IMR-90 (cell line): ENCODE data around the gene ASB7. TPM values are rescaled to one million over a fixed set of nuclear protein-coding genes. Genes with fewer than 3 reads are reported as not detected.

Experiments
- ATAC-seq: fragments of 200-7000 bp; cut with Tn5 transposase; 2 replicates; pipeline ENCODE4 v1.9.1; 2020; ENCODE audit warnings: low read depth, mild to moderate bottlenecking, moderate library complexity
- BruUV-seq: library from RNA; stranded (reverse); fragments of 400-500 nt; replicated peaks from 2 replicates; lab custom pipeline; 2021; lab: Mats Ljungman, UMichigan
- CTCF ChIA-PET: fragments of 300-600 bp; formaldehyde crosslinking; extraction: SDS; loops from one replicate; lab custom pipeline; 2021; ENCODE audit warnings: antibody characterized with exemption; lab: Yijun Ruan, JAX
- POLR2A ChIA-PET: fragments of 300-600 bp; sonication (Branson Sonifier 250); formaldehyde crosslinking; loops from one replicate; lab custom pipeline; 2022; ENCODE audit warnings: antibody characterized with exemption; ENCODE audit not compliant: unreplicated experiment; lab: Charles Lee
- DNase-seq: peaks from one replicate; pipeline ENCODE4 v3.0.0; 2013
- H2AFZ ChIP-seq: replicated peaks from 2 replicates; pipeline ENCODE3; 2013; ENCODE audit warnings: low read length, mild to moderate bottlenecking; ENCODE audit not compliant: poor library complexity
- H2AK5ac ChIP-seq: 2 replicates; pipeline ENCODE4 v1.6.1; 2013; ENCODE audit warnings: low read depth, low read length, inconsistent platforms
- H2AK9ac ChIP-seq: replicated peaks from 2 replicates; pipeline ENCODE3; 2013; ENCODE audit warnings: mild to moderate bottlenecking, low read depth, low read length, moderate library complexity; ENCODE audit not compliant: poor library complexity
- H2BK120ac ChIP-seq: 2 replicates; pipeline ENCODE4 v1.6.1; 2013; ENCODE audit warnings: low read depth, low read length, inconsistent platforms
- H2BK15ac ChIP-seq: 3 replicates; pipeline ENCODE4 v1.6.1; 2013; ENCODE audit warnings: low read depth, low read length, inconsistent platforms
- H2BK20ac ChIP-seq: 2 replicates; pipeline ENCODE4 v1.6.1; 2013; ENCODE audit warnings: low read depth, mild to moderate bottlenecking, inconsistent platforms, low read length, moderate library complexity
- H2BK5ac ChIP-seq: 2 replicates; pipeline ENCODE4 v1.6.1; 2013; ENCODE audit warnings: mild to moderate bottlenecking, low read depth, low read length, inconsistent platforms; ENCODE audit not compliant: poor library complexity, severe bottlenecking
- H3K14ac ChIP-seq: replicated peaks from 2 replicates; pipeline ENCODE4 v1.6.1; 2013; ENCODE audit warnings: low read depth, low read length, inconsistent platforms
- H3K18ac ChIP-seq: 2 replicates; pipeline ENCODE4 v1.6.1; 2013; ENCODE audit warnings: low read depth, low read length, control low read depth
- H3K23ac ChIP-seq: 2 replicates; pipeline ENCODE4 v1.6.1; 2013; ENCODE audit warnings: low read depth, low read length, inconsistent platforms
- H3K27ac ChIP-seq: 2 replicates; pipeline ENCODE4 v1.5.1; 2013; ENCODE audit warnings: mild to moderate bottlenecking, control low read depth, low read length; ENCODE audit not compliant: insufficient read depth
- H3K27me3 ChIP-seq: 2 replicates; pipeline ENCODE4 v1.6.1; 2013; ENCODE audit warnings: low read length; ENCODE audit not compliant: control insufficient read depth, insufficient read depth
- H3K36me3 ChIP-seq: 2 replicates; pipeline ENCODE4 v1.6.1; 2013; ENCODE audit warnings: low read length, mixed read lengths; ENCODE audit not compliant: control insufficient read depth, insufficient read depth
- H3K4ac ChIP-seq: 2 replicates; pipeline ENCODE4 v1.6.1; 2013; ENCODE audit warnings: low read depth, low read length, inconsistent platforms
- H3K4me1 ChIP-seq: 2 replicates; pipeline ENCODE4 v1.6.1; 2013; ENCODE audit warnings: low read length, mixed read lengths; ENCODE audit not compliant: control insufficient read depth, insufficient read depth
- H3K4me2 ChIP-seq: 2 replicates; pipeline ENCODE4 v1.6.1; 2013; ENCODE audit warnings: low read depth, mild to moderate bottlenecking, control low read depth, low read length, moderate library complexity
- H3K4me3 ChIP-seq: 2 replicates; pipeline ENCODE4 v1.5.1; 2013; ENCODE audit warnings: low read depth, mild to moderate bottlenecking, control low read depth, low read length, moderate library complexity; ENCODE audit not compliant: insufficient read depth
- H3K56ac ChIP-seq: 2 replicates; pipeline ENCODE4 v1.6.1; 2013; ENCODE audit warnings: low read length, inconsistent platforms; ENCODE audit not compliant: insufficient read depth; ENCODE audit errors: extremely low read depth
- H3K79me1 ChIP-seq, 2 experiments: 2 replicates each; pipeline ENCODE4 v1.6.1; 2013; ENCODE audit warnings: low read length in 2 of 2, inconsistent platforms in 1 of 2, low read depth in 1 of 2
- H3K9ac ChIP-seq: 2 replicates; pipeline ENCODE4 v1.6.1; 2013; ENCODE audit warnings: low read depth, low read length, control low read depth
- H3K9me1 ChIP-seq: 2 replicates; pipeline ENCODE4 v1.6.1; 2013; ENCODE audit warnings: low read length, inconsistent platforms; ENCODE audit not compliant: insufficient read depth
- H3K9me3 ChIP-seq: 2 replicates; pipeline ENCODE4 v1.6.1; 2013; ENCODE audit warnings: low read length; ENCODE audit not compliant: control insufficient read depth, insufficient read depth
- H4K20me1 ChIP-seq: 2 replicates; pipeline ENCODE4 v1.6.1; 2013; ENCODE audit warnings: low read length, inconsistent platforms; ENCODE audit not compliant: insufficient read depth
- H4K5ac ChIP-seq: 2 replicates; pipeline ENCODE4 v1.6.1; 2013; ENCODE audit warnings: mild to moderate bottlenecking, low read depth, low read length, control low read depth
- H4K8ac ChIP-seq, 2 experiments: 2 replicates each; pipeline ENCODE4 v1.6.1; 2013; ENCODE audit warnings: low read depth in 2 of 2, low read length in 2 of 2, control low read depth in 1 of 2, inconsistent platforms in 1 of 2
- H4K91ac ChIP-seq: 2 replicates; pipeline ENCODE4 v1.6.1; 2013; ENCODE audit warnings: low read depth, low read length, inconsistent platforms; ENCODE audit not compliant: insufficient read depth
- BHLHE40 ChIP-seq: fragments of 150-350 bp; IDR thresholded peaks from 2 replicates; pipeline ENCODE4 v1.6.1; 2016; ENCODE audit warnings: mild to moderate bottlenecking, low read depth, low read length
- CEBPB ChIP-seq: IDR thresholded peaks from 2 replicates; pipeline ENCODE4 v1.6.1; 2012; ENCODE audit warnings: low read depth, low read length, improper control_type of control experiment
- CHD1 ChIP-seq: IDR thresholded peaks from 2 replicates; pipeline ENCODE4 v1.6.1; 2012; ENCODE audit warnings: low read depth, low read length, improper control_type of control experiment
- CTCF ChIP-seq: conservative IDR thresholded peaks from 2 replicates; pipeline ENCODE4 v1.5.1; 2012; ENCODE audit warnings: mild to moderate bottlenecking, low read depth, low read length, improper control_type of control experiment
- ELK1 ChIP-seq: fragments of 150-350 bp; IDR thresholded peaks from 2 replicates; pipeline ENCODE4 v1.6.1; 2016; ENCODE audit warnings: low read depth, mild to moderate bottlenecking, low read length, moderate library complexity, borderline replicate concordance
- FOS ChIP-seq: fragments of 150-350 bp; IDR thresholded peaks from 2 replicates; pipeline ENCODE4 v1.6.1; 2016; ENCODE audit warnings: low read depth, low read length
- MAFK ChIP-seq: IDR thresholded peaks from 2 replicates; pipeline ENCODE4 v1.6.1; 2012; ENCODE audit warnings: low read depth, low read length, improper control_type of control experiment
- MAZ ChIP-seq: IDR thresholded peaks from 2 replicates; pipeline ENCODE4 v1.6.1; 2012; ENCODE audit warnings: low read depth, mild to moderate bottlenecking, low read length, improper control_type of control experiment, moderate library complexity, borderline replicate concordance
- MXI1 ChIP-seq: IDR thresholded peaks from 2 replicates; pipeline ENCODE4 v1.6.1; 2012; ENCODE audit warnings: low read depth, mild to moderate bottlenecking, low read length, moderate library complexity, borderline replicate concordance
- NFE2L2 ChIP-seq: fragments of 150-350 bp; IDR thresholded peaks from 2 replicates; pipeline ENCODE4 v1.6.1; 2016; ENCODE audit warnings: low read depth, mild to moderate bottlenecking, low read length
- POLR2A ChIP-seq: IDR thresholded peaks from 2 replicates; pipeline ENCODE4 v1.6.1; 2012; ENCODE audit warnings: mild to moderate bottlenecking, low read depth, low read length
- RAD21 ChIP-seq: IDR thresholded peaks from 2 replicates; pipeline ENCODE4 v1.6.1; 2012; ENCODE audit warnings: low read length, improper control_type of control experiment
- RCOR1 ChIP-seq: IDR thresholded peaks from 2 replicates; pipeline ENCODE4 v1.6.1; 2012; ENCODE audit warnings: mild to moderate bottlenecking, low read length, improper control_type of control experiment; ENCODE audit not compliant: insufficient replicate concordance
- RFX5 ChIP-seq: IDR thresholded peaks from 2 replicates; pipeline ENCODE4 v1.8.0; 2012; ENCODE audit warnings: low read depth, mild to moderate bottlenecking, low read length, moderate library complexity
- SMC3 ChIP-seq: fragments of 150-350 bp; IDR thresholded peaks from 2 replicates; pipeline ENCODE4 v1.6.1; 2016; ENCODE audit warnings: low read depth, mild to moderate bottlenecking, antibody characterized with exemption, low read length, moderate library complexity
- USF2 ChIP-seq: fragments of 150-350 bp; IDR thresholded peaks from 2 replicates; pipeline ENCODE4 v1.6.1; 2017; ENCODE audit warnings: mild to moderate bottlenecking, antibody characterized with exemption, low read length, low read depth
- WGBS, 2 experiments: methylation state at CpG; one replicate each; pipeline versions ENCODE4 v1.1.5 to v1.1.7; 2013; ENCODE audit warnings: missing lambda C conversion rate in 2 of 2; ENCODE audit not compliant: insufficient read length in 1 of 2; ENCODE audit errors: extremely low coverage in 2 of 2; 5-methylcytosine and 5-hydroxymethylcytosine counted together
- dilution Hi-C: fragments of 300-500 bp; cut with HindIII; formaldehyde crosslinking; loops from one replicate; pipeline ENCODE4 v1.14.3; 2018; ENCODE audit warnings: low sequenced_read_pairs; ENCODE audit not compliant: unreplicated experiment
- in situ Hi-C: fragments of 300-500 bp; cut with MboI; formaldehyde crosslinking; loops from 3 replicates; pipeline ENCODE4 v1.14.3; 2019; ENCODE audit warnings: low sequenced_read_pairs, inconsistent platforms, mixed read lengths
- intact Hi-C: fragments of 100-400 bp; cut with micrococcal nuclease; formaldehyde crosslinking; loops from 2 replicates; pipeline ENCODE4 v1.10.0; 2022
- polyA plus RNA-seq, 3 experiments: library from polyadenylated mRNA; depleted of rRNA; stranded (reverse); fragments of >200 nt; gene quantifications; 2 replicates each; pipeline ENCODE4 v1.2.3, GENCODE V29; 2012; ENCODE audit warnings: low replicate concordance in 1 of 3
- total RNA-seq: library from RNA; depleted of rRNA; stranded (reverse); fragments of >200 nt; gene quantifications from 2 replicates; pipeline ENCODE4 v1.2.3, GENCODE V29; 2012

The ASB7 gene
- total and polyA plus RNA-seq, 2 of the 4 experiments (the other 2 are of a cell fraction) = 7.7 to 16.7 TPM

- Histone ChIP-seq H3K23ac (no peak overlapping the region), H4K8ac (no peak overlapping the region), H2BK5ac (no peak overlapping the region), H3K18ac (no peak overlapping the region), H3K9me3 (no peaks in the 10 kb centered on the region), H3K9me1 (no peaks in the 10 kb centered on the region), H3K9ac (no peak overlapping the region), H3K56ac (no peak overlapping the region), H3K79me1 (peaks cover 22 to 53% of the 10 kb centered on the region in 2 experiments), H2BK20ac (no peak overlapping the region), H3K27me3 (no peaks in the 10 kb centered on the region), H3K4me2 (no peak overlapping the region), H3K4me1 (no peaks in the 10 kb centered on the region; the same call in 1 of the 2 replicates), H3K4me3 (no peak overlapping the region), H2AK5ac (no peak overlapping the region), H2AFZ (no peak overlapping the region), H3K27ac (no peak overlapping the region), H2AK9ac (no peak overlapping the region), H4K91ac (no peak overlapping the region), H3K4ac (no peak overlapping the region), H4K5ac (no peak overlapping the region), H2BK120ac (no peak overlapping the region), H2BK15ac (no peak overlapping the region), H4K20me1 (0 out of 2 replicates have a peak, but pooled peaks cover 6% of the 10 kb centered on the region), H3K14ac (no peak overlapping the region), H3K36me3 (peaks cover 19% of the 10 kb centered on the region)
- WGBS, 2 experiments = no CpG with 5 or more reads among the region's 1 CpG
- BruUV-seq = no TSS peak
- ATAC-seq (no peak), DNase-seq (no peak)
- TF ChIP-seq CTCF = no peak
- TF ChIP-seq SMC3 = no peak
- no peak for TF ChIP-seq FOS
- no peak for TF ChIP-seq MXI1
- no peak for TF ChIP-seq MAZ
- no peak for TF ChIP-seq RFX5
- TF ChIP-seq RCOR1 = no peak
- no peak for TF ChIP-seq ELK1
- TF ChIP-seq RAD21 = no peak
- no peak for TF ChIP-seq POLR2A
- no peak for TF ChIP-seq CHD1
- no peak for TF ChIP-seq NFE2L2
- TF ChIP-seq MAFK = no peak
- no peak for TF ChIP-seq CEBPB
- no peak for TF ChIP-seq BHLHE40
- no peak for TF ChIP-seq USF2
- intact Hi-C loops = no loop called here
- dilution Hi-C loops = loop anchor here (25.0 kb wide), 1 partner anchor 379 kb away; no protein-coding TSS in a partner anchor
- ChIA-PET POLR2A (no interaction called here), CTCF (no interaction called here)
- in situ Hi-C loops = loop anchor here (10.0 kb wide), 1 partner anchor 631 kb away; no protein-coding TSS in a partner anchor
Measured at GRCh38 chr15:100633763-100634075, 31.3 kb downstream of the ASB7 start.
